ENCODE measurements around the gene PIEZO2.

PIEZO2 gene

DNA sequence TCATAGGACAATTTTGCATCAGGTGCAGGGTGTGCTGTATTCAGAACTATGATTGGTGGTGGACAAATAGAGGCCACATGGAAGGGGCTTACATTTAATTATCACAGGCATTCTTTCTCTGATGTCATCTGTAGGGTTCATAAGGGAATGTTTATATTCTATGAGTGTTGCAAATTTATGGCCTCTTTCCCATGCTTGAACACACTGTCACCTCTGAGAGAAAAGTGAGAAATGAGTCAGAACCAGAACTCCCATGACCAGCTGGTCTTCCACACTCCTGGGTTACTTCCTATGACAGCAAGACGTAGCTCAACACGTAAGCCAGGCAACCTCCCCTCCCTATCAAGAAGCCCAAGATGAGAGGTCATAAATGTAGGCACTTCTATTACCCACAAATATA is 310.8 kb downstream of the PIEZO2 start:
- DNase-seq = no peak

GRCh38 chr18:10834128-10834815 is 315.1 kb downstream of the PIEZO2 start:
- DNase-seq = no peak

DNA sequence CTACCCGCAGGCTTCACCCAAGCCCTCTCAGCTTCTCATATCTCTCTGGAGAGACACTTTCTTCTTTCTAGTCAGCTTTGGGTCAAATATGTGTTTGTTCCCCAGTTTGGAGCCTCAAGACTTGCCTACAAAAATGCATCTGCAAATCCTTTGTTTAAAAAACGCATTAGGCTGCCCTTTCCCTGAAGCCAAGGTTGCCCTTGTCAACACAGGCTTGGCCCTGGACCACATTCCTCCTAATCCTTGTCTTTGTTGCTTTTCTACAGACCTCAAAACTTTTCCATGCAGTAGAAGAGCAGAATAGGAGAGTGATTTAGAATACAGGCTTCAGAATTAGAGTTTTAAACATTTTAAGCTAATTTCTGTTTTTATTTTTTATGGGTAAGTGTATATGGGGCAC is 315.7 kb downstream of the PIEZO2 start:
- no peak for DNase-seq

DNA sequence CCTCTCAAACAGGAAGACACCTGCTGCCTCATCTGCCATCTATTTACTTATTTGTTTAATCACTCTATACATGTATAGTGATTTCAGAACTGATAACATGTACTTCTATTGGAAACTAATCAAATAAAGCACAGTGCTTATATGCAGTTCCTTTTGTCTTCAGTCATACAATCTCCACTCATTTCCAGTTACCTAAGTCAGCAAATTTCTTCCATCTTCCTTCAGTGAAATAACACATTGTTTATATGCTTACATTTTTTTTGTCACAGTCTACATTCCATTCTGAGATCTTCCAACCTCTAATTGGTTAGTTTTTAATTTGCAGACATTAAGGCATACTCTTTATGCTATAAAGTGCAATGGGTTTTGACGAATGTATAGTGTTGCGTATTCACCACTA is 323.0 kb downstream of the PIEZO2 start:
- no peak for DNase-seq

GRCh38 chr18:10822456-10822855 is 326.9 kb downstream of the PIEZO2 start:
- DNase-seq = no peak

GRCh38 chr18:10820681-10821080 is 328.7 kb downstream of the PIEZO2 start:
- DNase-seq = no peak

DNA sequence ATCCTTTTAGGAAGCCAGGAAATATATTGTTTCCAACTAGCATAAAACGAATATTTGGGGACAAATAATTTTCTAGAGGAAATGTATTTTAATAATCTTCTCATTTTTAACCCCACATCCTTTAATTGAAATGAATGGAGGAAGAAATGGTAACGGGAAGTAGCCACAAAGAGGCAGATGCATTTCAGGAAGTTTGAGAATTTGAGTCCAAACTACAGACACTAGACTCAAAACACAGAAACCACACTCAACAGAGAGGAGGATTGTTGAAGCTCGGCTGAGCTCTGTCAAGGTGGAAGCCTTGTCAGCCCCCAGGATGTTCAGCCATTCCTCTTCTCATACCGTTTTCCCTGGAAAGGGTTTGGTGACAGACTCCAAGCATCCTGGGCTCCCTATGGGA is 335.0 kb downstream of the PIEZO2 start:
- peak in 1 of 2 experiments; percentile 25 for DNase-seq

DNA sequence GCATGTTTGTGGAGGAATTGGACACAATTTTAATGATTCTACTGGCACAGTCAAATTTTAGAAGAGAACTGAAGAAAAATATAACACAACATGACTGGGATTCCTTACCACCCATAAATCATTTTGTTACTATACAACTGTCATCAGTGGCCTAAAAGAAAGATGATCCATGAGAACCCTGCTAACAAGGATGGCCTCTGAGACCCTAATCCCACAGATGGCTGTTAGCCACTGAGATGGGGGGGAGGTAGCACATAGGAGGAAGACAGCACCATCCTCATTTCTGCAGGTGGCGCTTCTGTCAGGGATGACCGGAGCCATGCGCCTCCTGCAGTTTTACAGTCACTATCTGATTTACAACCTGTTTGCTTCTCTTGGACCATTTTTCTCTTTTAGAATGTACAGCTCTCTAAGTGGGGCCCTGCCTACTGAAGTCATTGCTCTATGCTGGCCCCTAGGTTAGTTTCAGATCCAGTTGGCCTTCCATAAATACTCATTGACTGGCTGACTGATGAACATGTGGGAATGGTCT is 343.7 kb downstream of the PIEZO2 start:
- no peak for DNase-seq

DNA sequence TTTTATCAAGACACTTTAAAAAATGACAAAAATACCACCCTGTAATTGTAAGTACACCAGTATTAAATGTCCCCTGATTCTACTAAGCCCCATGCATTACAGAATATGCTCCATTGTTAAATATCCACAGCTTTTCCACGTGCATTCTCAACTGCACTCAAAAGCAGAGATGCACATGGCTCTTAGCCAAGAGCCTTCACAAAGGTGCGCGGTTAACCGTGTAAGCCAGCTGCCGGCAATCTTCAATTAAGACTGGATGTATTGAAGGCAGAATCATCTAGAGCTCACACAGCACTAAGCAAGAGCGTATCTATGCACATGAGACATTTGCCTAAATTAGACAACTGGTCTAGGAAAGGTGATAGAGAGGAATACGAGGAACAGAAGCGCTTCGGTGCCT is 345.2 kb downstream of the PIEZO2 start:
- no peak for DNase-seq

GRCh38 chr18:10798727-10799550 is 350.4 kb downstream of the PIEZO2 start:
- DNase-seq = no peak

GRCh38 chr18:10797896-10798295 is 351.5 kb downstream of the PIEZO2 start:
- DNase-seq = no peak

DNA sequence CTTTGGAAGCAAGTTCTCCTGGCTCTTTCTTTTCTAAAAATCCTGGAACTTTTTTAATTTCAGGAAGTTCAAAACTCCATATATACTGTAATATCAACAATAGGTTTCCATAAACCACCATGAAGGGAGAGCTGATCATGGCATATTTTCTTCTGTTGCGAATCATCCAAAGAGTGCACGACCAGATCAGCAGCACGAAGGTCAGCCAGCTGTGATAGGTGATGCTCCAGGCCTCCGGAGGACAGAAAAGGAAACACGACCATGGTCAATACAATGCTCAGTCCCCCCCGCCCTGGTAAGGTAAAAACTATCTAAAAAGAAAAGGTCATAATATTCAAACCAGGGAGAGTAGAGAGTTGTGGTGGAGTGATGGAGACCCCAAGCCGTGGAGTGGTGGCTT is 354.6 kb downstream of the PIEZO2 start:
- DNase-seq = no peak

- DNase-seq = no peak
These were observed 355.5 kb downstream of the PIEZO2 start for GRCh38 chr18:10793730-10794370.

DNA sequence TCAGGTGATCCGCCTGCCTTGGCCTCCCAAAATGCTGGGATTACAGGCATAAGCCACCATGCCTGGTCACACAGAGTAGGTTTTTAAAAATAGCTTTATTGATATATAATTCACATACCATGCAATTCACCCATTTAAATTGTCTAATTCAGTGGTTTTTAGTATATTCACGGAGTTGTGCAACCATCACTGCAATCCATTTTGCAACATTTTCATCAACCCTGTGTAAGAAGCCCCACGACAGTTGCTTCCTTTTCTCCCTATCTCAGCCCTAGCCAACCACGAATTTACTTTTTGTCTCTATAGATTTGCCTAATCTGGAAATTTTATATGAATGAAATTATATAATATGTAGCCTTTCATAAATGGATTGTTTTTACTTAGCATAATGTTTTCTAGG is 357.2 kb downstream of the PIEZO2 start:
- peak; percentile 75 to 84 for DNase-seq

- DNase-seq = no peak
These were observed 358.1 kb downstream of the PIEZO2 start for GRCh38 chr18:10791169-10791831.

- DNase-seq = no peak
These were observed 360.2 kb downstream of the PIEZO2 start for GRCh38 chr18:10789180-10789579.

- DNase-seq = peak; percentile 86 to 93
These were observed 362.0 kb downstream of the PIEZO2 start for GRCh38 chr18:10787293-10787901.

DNA sequence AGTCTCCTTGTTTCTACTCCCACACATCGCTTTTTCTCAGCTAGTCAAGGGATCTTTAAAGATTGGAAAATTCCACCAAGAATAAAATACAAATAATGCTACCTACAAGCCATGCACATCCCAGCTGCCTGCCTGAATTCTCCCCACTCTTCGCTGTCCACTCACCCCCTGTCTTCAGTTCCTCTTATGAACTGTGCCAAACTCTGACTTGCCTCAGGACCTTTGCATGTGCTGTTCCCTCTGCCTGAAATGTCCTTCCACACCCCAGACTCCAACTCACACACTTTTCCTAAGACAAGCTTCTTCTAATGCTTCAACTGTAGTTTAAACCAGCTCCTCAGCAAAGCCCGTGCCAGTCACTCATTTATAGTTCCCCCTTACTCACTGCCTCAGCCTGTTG is 363.6 kb downstream of the PIEZO2 start:
- no peak for DNase-seq

- DNase-seq = no peak
These were observed 364.7 kb downstream of the PIEZO2 start for GRCh38 chr18:10784596-10785202.

DNA sequence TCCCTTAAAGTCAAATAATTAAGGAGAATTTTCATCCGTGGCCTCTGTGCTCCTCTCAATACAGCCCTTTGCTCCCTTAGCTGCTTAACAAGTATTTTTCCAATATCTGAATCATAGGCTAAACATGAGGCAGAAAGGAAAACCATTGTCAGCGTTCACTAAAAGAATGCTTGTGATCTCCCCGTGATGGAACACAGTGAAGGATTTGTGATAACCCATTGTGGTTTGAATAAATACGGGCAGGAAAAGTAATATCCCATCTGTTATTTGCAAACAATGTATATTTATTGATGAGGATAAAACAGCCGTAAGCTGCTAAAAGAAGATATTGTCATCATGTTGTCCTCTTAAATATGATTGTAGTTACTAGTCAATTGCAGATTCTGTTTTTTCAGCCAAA is 365.4 kb downstream of the PIEZO2 start:
- no peak for DNase-seq

GRCh38 chr18:10776493-10776892 is 372.9 kb downstream of the PIEZO2 start:
- no peak for DNase-seq

- DNase-seq = no peak
These were observed 374.3 kb downstream of the PIEZO2 start for GRCh38 chr18:10775026-10775425.
